GM21423 (cell line): ENCODE data around the gene MEGF11.

Experiments
- ATAC-seq: cut with Tn5 transposase; IDR thresholded peaks from one replicate; pipeline ENCODE4 v1.9.1; 2021; ENCODE audit warnings: mild to moderate bottlenecking, moderate library complexity; ENCODE audit not compliant: unreplicated experiment

Gene MEGF11

GRCh38 chr15:66039117-66039871 lies 214.3 kb downstream of the MEGF11 start:
- ATAC-seq = no peak

- no peak for ATAC-seq
Measured at GRCh38 chr15:66038387-66039116, 215.0 kb downstream of the MEGF11 start.

GRCh38 chr15:66036859-66037258 lies 216.7 kb downstream of the MEGF11 start:
- ATAC-seq = no peak

- no peak for ATAC-seq
Measured at GRCh38 chr15:66035901-66036300, 217.6 kb downstream of the MEGF11 start.

- no peak for ATAC-seq
Measured at GRCh38 chr15:66033143-66033542, 220.4 kb downstream of the MEGF11 start.

- ATAC-seq = no peak
Measured at GRCh38 chr15:66032006-66032405, 221.5 kb downstream of the MEGF11 start.

GRCh38 chr15:66030650-66031049 lies 222.9 kb downstream of the MEGF11 start:
- no peak for ATAC-seq

- ATAC-seq = no peak
Measured at GRCh38 chr15:66029650-66030049, 223.9 kb downstream of the MEGF11 start.

GRCh38 chr15:66027268-66027805 lies 226.2 kb downstream of the MEGF11 start:
- ATAC-seq = no peak

GRCh38 chr15:66025972-66026371 lies 227.6 kb downstream of the MEGF11 start:
- no peak for ATAC-seq

- ATAC-seq = no peak
Measured at GRCh38 chr15:66025015-66025452, 228.5 kb downstream of the MEGF11 start.

- ATAC-seq = no peak
Measured at GRCh38 chr15:66024116-66024515, 229.4 kb downstream of the MEGF11 start.

- no peak for ATAC-seq
Measured at GRCh38 chr15:66023311-66023972, 230.1 kb downstream of the MEGF11 start.

- no peak for ATAC-seq
Measured at GRCh38 chr15:66022163-66022525, 231.4 kb downstream of the MEGF11 start.

- no peak for ATAC-seq
Measured at GRCh38 chr15:66021496-66022162, 231.9 kb downstream of the MEGF11 start.

GRCh38 chr15:66019826-66020398 lies 233.6 kb downstream of the MEGF11 start:
- no peak for ATAC-seq

GRCh38 chr15:66019368-66019767 lies 234.2 kb downstream of the MEGF11 start:
- ATAC-seq = no peak

- no peak for ATAC-seq
Measured at GRCh38 chr15:66018488-66018797, 235.1 kb downstream of the MEGF11 start.

- no peak for ATAC-seq
Measured at GRCh38 chr15:66017792-66018487, 235.6 kb downstream of the MEGF11 start.

GRCh38 chr15:66017000-66017399 lies 236.6 kb downstream of the MEGF11 start:
- ATAC-seq = no peak
